ENCODE measurements around the gene EPHB2.

DNA sequence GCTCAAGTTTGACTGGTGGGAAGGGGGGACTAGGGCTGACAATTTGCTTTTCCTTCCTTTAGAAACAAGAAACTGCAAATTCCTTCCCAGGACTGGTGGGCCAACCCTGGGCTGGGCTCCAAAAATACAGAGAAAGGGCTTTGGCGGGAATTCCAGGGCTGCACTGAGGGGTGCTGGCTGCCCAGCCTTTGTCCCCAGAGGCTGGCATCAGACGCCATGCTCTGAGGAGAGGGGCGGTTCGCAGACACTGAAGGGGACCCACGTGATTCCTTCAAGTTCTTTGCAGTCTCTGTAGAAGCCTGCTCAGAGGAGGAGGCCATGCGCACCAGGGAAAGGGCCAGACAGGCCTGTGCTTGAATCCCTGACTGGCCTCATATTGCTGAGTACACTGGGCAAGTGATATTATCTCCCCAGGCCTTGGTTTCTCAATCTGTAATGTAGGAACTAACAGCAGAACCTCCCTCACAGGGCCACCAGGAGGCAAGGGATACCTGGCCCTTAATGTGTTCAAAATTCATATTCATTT is 119.5 kb downstream of the EPHB2 start:
- TF ChIP-seq POLR2A (IDR thresholded peaks at IDR 0.05; ENCODE audit: low read depth, low read length) = no peak
- TF ChIP-seq TAF1 (IDR thresholded peaks at IDR 0.05; ENCODE audit: low read depth, low read length) = no peak
- TF ChIP-seq SPI1 (IDR thresholded peaks at IDR 0.05; ENCODE audit: low read depth, low read length) = no peak
